Activated T-helper 1 cell treated with anti-CD3 and anti-CD28 coated beads, Interleukin-2, amount 50 U/mL, for 16 hours (primary cell): ENCODE results near the gene ARAP2.

Experiments
- DNase-seq, 2 donors: peaks; one replicate each; pipeline ENCODE4 v3.0.0-alpha.2; 2020; ENCODE audit warnings: low read depth in 1 of 2, low spot score in 1 of 2

Gene ARAP2

DNA sequence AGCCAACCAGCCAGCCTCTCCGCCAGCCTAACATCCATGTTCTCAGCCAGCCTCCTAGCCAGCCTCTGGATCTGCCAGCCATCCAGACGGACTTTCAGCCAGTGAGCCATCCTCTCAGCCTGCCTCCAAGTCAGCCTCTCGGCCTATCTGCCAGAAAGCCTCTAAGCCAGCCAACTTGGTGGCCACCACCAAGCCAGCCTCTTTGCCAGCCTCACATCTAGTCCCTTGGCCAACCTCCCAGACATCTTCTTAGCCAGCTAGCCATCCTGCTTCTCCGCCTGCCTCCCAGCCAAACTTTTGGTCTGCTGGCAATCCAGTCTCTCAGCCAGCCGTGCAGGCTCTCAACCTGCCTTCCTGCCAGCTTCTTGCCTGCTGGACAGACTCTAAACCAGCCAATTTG lies 16.4 kb upstream of the ARAP2 start:
- DNase-seq = no peak

DNA sequence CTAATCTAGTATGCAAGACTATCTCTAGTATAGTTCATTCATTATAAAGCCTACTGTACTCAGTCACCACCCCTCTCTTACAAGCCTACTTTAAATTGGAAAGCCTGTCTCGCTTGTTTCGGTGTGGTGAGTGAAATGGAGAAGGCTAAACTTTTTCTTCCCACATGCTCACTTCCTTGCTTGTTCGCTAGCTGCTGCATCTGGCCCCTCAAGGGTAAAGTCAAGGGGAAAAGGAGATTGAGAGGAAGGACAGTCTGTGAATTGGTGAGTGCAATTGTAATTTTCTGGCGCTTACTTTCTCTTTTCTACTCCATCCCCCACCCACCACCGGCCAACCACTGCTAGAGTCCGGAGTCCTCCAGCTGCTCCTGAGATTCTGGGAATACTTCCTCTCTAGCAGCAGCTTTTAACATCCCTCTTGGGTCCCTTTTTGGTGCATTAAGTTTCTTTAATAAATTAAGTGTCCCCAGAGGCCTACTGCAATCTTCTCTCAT lies 12.1 kb upstream of the ARAP2 start:
- DNase-seq = no peak

GRCh38 chr4:36255577-36255976 lies 11.3 kb upstream of the ARAP2 start:
- DNase-seq = peak in 1 of 2 donors; percentile 34

- DNase-seq = no peak
Observed at GRCh38 chr4:36254371-36254770, 10.1 kb upstream of the ARAP2 start.

GRCh38 chr4:36251983-36252382 lies 7.7 kb upstream of the ARAP2 start:
- no peak for DNase-seq

GRCh38 chr4:36249610-36250009 lies 5.3 kb upstream of the ARAP2 start:
- DNase-seq = no peak

DNA sequence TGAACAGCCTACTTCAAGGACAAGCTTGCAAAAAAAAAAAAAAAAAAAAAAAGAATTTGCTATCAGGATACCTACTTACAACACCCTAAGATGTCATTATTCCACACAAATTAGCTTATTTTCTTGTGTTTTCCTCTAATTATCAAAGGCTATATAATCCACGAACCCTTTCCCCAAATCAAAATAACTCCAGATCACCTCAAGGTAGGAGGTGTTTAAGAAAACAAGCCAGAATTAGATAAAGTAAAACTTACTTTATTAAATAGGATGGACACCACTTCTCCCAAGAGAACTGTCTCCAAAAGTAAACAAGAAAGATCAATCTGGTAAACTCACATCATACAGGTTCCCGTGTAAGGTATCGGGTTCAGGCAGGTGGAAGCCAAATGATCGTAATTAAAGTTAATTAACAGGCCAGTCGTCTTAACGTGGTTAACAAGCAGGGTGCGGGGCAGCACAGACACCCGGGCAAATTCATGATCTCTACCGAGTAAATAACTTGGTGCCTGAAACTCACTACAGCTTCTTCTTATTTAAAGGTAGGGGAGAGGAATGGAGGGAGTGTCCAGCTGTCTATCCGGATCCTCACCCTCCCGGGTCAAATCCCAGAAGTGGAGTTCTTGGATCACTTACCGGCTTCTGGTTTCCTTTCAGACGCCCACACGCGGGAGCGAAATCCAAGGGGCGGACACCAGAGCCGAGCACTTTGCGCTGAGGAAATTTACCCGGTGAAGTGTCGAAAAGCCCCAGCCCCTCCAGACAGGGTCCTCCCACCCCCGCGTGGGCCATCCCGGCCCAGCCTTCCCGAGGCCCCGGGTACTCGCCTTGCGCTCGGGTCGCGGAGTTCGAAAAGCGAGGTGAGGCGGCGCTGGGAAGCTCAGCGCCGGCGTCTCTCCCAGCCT lies 708 bp downstream of the ARAP2 start:
- peak in 1 of 2 donors; percentile 40 for DNase-seq

GRCh38 chr4:36242629-36243354 lies 1.5 kb downstream of the ARAP2 start:
- DNase-seq = no peak

- DNase-seq = no peak
Observed at GRCh38 chr4:36241771-36242170, 2.5 kb downstream of the ARAP2 start.

DNA sequence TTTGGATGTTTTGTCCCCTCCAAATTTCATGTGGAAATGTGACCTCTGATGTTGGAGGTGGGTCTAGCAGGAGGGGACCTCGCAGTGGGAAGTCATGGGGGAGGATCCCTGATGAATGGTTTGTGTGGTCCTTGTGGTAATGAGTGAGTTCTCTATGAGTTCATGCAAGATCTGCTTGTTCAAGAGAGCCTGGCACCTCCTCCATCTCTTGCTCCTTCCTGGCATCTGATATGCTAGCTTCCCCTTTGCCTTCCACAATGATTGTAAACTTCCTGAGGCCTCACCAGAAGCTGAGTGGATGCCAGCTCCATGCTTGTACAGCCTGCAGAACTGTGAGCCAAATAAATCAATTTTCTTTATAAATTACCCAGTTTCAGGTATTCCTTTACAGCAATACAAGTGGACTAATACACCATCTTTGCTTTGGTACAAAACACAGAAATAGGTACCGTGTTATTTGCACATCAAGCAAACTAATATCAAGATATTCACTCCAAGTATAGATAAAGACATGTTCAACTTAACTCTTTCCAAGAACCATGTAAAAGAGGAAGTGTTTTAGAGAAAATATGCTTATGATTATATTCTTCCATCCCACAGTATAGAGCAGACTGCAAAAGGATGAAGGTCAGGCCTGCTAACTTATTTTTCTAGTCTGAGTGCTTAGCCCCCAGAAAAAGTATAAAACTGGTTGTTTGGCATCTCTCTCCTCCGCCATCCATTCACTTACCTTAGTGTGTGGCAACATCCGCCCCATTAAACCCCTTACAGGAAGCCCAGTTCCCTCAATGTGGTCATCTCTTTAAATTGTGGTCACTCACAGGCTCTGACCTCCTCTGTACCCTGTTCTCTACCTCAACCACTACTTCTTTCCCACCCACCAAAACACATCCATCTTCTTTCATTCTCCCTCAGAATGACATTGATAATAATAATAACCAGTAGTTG lies 6.7 kb downstream of the ARAP2 start:
- no peak for DNase-seq

- no peak for DNase-seq
Observed at GRCh38 chr4:36236159-36236558, 8.2 kb downstream of the ARAP2 start.

DNA sequence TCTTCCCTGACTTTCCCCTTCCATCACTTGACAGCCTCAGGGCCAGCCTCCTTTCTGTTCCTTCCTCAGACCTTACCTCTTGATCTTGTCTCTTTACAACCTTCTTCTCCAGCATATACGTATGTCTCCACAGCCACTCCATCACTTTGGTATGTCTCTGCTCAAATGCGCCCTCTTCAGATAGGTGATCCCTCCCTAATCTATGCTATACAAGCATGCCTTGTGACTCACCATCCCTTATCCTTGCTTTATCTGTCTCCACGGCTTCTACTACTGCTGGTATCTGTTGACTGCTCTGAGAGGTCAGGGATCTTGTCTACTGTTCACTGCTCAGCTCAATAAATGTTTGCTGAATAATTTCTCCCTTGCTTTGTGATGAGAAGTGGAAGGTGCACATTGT lies 9.0 kb downstream of the ARAP2 start:
- no peak for DNase-seq

- DNase-seq = no peak
Observed at GRCh38 chr4:36233567-36234266, 10.6 kb downstream of the ARAP2 start.

GRCh38 chr4:36230534-36230933 lies 13.8 kb downstream of the ARAP2 start:
- DNase-seq = no peak

- DNase-seq = no peak
Observed at GRCh38 chr4:36227913-36228312, 16.4 kb downstream of the ARAP2 start.

GRCh38 chr4:36226430-36227227 lies 17.7 kb downstream of the ARAP2 start:
- DNase-seq = no peak

DNA sequence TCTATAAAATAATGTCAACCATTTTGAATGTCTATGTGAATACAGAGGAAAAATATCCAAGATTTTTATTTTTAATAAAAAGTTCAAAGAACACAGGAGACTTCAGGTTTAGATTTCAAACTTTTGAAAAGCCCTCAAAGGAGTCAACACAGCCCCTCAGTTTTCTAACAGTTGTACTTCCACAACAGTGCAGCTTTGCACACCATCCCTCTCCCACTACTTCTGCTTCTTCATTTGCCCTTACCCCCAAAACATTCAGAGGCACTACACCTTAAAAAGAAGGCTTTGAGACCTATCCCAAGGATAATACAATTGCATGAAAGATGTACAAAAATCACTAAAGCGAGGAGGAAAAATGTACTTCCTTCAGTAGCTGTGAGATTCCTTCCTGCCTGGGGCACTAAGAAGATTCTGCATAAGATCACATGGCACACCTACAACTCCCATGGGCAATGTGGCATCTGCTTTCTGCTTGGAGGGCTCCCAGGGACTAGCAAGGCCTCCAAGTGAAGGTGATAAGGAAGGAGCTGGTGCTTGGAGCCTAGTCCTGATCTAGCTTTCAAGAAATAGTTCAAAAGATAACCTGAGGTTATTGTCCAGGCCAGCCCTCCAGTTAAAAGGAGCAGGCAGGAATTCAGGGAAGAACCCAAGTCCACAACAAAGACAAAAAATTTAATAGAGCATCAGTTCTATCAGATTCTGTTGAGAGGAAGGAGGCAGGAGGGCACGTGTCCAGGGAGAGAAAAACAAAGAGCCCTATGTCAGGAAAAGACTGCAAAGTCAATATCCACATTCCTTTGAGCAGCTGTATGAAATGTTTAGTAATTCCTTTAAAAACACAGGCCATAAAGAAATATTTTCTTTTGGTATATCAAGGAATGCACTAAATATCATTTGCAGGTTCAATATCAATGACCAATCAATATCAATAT lies 19.1 kb downstream of the ARAP2 start:
- DNase-seq = no peak

- DNase-seq = no peak
Observed at GRCh38 chr4:36222702-36223101, 21.6 kb downstream of the ARAP2 start.

GRCh38 chr4:36220776-36221175 lies 23.5 kb downstream of the ARAP2 start:
- no peak for DNase-seq
